Neural cell (in vitro differentiated cells): Measurements from ENCODE around the gene MTPN. TPM values are rescaled to one million over a fixed set of nuclear protein-coding genes. Genes with fewer than 3 reads are reported as not detected.

Experiments
- H2AFZ ChIP-seq: fragments of 200-600, 300-800 bp; sonication (generic), shearing (Covaris generic); 2 replicates; pipeline ENCODE4 v1.6.0; 2014; ENCODE audit warnings: low read depth, mild to moderate bottlenecking, antibody characterized with exemption, low read length, moderate library complexity
- H3F3A ChIP-seq: fragments of 200-600 bp; shearing (Covaris generic); 2 replicates; pipeline ENCODE4 v1.6.1; 2016; ENCODE audit warnings: mild to moderate bottlenecking, moderate library complexity, mixed read lengths, antibody characterized with exemption, low read length; ENCODE audit not compliant: insufficient read depth, poor library complexity, severe bottlenecking
- H3K27ac ChIP-seq: fragments of 200-600, 300-800 bp; sonication (generic), shearing (Covaris generic); 2 replicates; pipeline ENCODE4 v1.5.1; 2014; ENCODE audit warnings: mild to moderate bottlenecking, low read length, moderate library complexity
- H3K27me3 ChIP-seq: fragments of 300-800, 200-600 bp; sonication (generic), shearing (Covaris generic); 2 replicates; pipeline ENCODE4 v1.6.0; 2014; ENCODE audit warnings: mild to moderate bottlenecking, low read depth, low read length, moderate library complexity; ENCODE audit not compliant: insufficient read depth
- H3K36me3 ChIP-seq: fragments of 300-800, 200-600 bp; sonication (generic), shearing (Covaris generic); 2 replicates; pipeline ENCODE4 v1.5.1; 2014; ENCODE audit warnings: mild to moderate bottlenecking, antibody characterized with exemption, low read length, moderate library complexity; ENCODE audit not compliant: insufficient read depth
- H3K4me2 ChIP-seq: fragments of 300-800, 200-600 bp; sonication (generic), shearing (Covaris generic); 2 replicates; pipeline ENCODE4 v1.6.0; 2014; ENCODE audit warnings: mild to moderate bottlenecking, low read length
- H3K4me3 ChIP-seq: fragments of 300-800, 200-600 bp; sonication (generic), shearing (Covaris generic); 2 replicates; pipeline ENCODE4 v1.5.1; 2014; ENCODE audit warnings: mild to moderate bottlenecking, low read length, moderate library complexity
- H3K79me2 ChIP-seq: fragments of 200-600 bp; shearing (Covaris generic); replicated peaks from 2 replicates; pipeline ENCODE4 v1.6.0; 2014; ENCODE audit warnings: mild to moderate bottlenecking, low read length, moderate library complexity; ENCODE audit not compliant: insufficient read depth
- H3K9ac ChIP-seq: fragments of 300-800, 200-600 bp; sonication (generic), shearing (Covaris generic); 2 replicates; pipeline ENCODE4 v1.6.1; 2016; ENCODE audit warnings: mild to moderate bottlenecking, low read length, mixed read lengths
- H3K9me2 ChIP-seq: fragments of 200-600 bp; shearing (Covaris generic); 2 replicates; pipeline ENCODE4 v1.6.1; 2016; ENCODE audit warnings: mild to moderate bottlenecking, low read length, mixed read lengths; ENCODE audit not compliant: insufficient read depth
- H3K9me3 ChIP-seq: fragments of 200-600, 300-800 bp; sonication (generic), shearing (Covaris generic); 2 replicates; pipeline ENCODE4 v1.6.1; 2016; ENCODE audit warnings: mild to moderate bottlenecking, mixed run types, low read length, moderate library complexity, mixed read lengths
- H4K20me1 ChIP-seq: fragments of 200-600 bp; shearing (Covaris generic); 2 replicates; pipeline ENCODE4 v1.6.1; 2016; ENCODE audit warnings: mild to moderate bottlenecking, mixed run types; ENCODE audit not compliant: insufficient read depth
- EP300 ChIP-seq: fragments of 450-650 bp; conservative IDR thresholded peaks from 2 replicates; pipeline ENCODE4 v1.6.1; 2014; ENCODE audit warnings: antibody characterized with exemption, mild to moderate bottlenecking, moderate library complexity; ENCODE audit not compliant: poor library complexity, severe bottlenecking
- EZH2 ChIP-seq: fragments of 200-600, 300-800 bp; shearing (Covaris generic), sonication (generic); IDR thresholded peaks from 2 replicates; pipeline ENCODE4 v1.6.1; 2014; ENCODE audit warnings: antibody characterized with exemption, low read length, borderline replicate concordance, mild to moderate bottlenecking; ENCODE audit not compliant: insufficient read depth, poor library complexity, severe bottlenecking
- MXI1 ChIP-seq: fragments of 450-650 bp; conservative IDR thresholded peaks from 2 replicates; pipeline ENCODE4 v1.6.1; 2014; ENCODE audit warnings: antibody characterized with exemption, mild to moderate bottlenecking; ENCODE audit not compliant: poor library complexity, severe bottlenecking
- POLR2AphosphoS5 ChIP-seq: IDR thresholded peaks from 2 replicates; pipeline ENCODE4 v1.6.1; 2012
- RAD21 ChIP-seq: fragments of 450-650 bp; conservative IDR thresholded peaks from 2 replicates; pipeline ENCODE4 v1.6.1; 2014; ENCODE audit warnings: antibody characterized with exemption, mild to moderate bottlenecking, moderate library complexity
- SMC3 ChIP-seq: fragments of 450-650 bp; conservative IDR thresholded peaks from 2 replicates; pipeline ENCODE4 v1.6.1; 2014; ENCODE audit warnings: antibody characterized with exemption, mild to moderate bottlenecking, moderate library complexity; ENCODE audit not compliant: poor library complexity
- TAF1 ChIP-seq: IDR thresholded peaks from 2 replicates; pipeline ENCODE4 v1.6.1; 2012; ENCODE audit warnings: low read depth
- polyA plus RNA-seq: library from polyadenylated mRNA; depleted of rRNA; stranded (reverse); fragments of >200 nt; gene quantifications from 2 replicates; pipeline ENCODE4 v1.2.3, GENCODE V29; 2014
- TF ChIP-seq, protein P1 (sequence below): IDR thresholded peaks from 2 replicates; pipeline ENCODE4 v1.6.1; 2012; ENCODE audit warnings: borderline replicate concordance
- TF ChIP-seq, protein P2 (sequence below): fragments of 450-650 bp; IDR thresholded peaks from 2 replicates; pipeline ENCODE4 v1.5.1; 2014; ENCODE audit warnings: antibody characterized with exemption, mild to moderate bottlenecking, moderate library complexity; ENCODE audit not compliant: poor library complexity, severe bottlenecking

MTPN gene
- polyA plus RNA-seq, 1 donor from 2014 or later, result 133 TPM

DNA sequence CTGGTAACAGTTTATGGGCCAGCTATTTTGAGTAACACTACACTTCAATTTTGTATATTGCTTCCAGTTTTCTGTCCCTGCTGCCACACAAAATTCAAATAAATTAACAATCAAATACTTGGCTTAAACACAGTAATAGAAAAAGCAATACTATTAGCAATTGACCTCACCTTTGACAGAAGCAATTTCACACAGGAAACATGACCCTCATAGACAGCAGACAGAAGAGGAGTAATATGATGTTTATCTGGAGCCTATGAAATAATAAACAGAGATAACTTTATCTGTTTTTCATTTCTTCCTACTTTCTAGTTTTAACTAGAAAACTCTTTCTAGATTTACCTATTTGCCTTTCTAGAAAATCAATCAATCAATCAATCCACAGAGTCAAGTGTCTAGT lies 26.7 kb downstream of the MTPN start:
- Histone ChIP-seq H3K4me3 (no peak overlapping the region), H4K20me1 (no peaks in the 10 kb centered on the region), H3F3A (no peaks in the 10 kb centered on the region), H3K27ac (no peak overlapping the region), H2AFZ (no peak overlapping the region), H3K9me2 (no peaks in the 10 kb centered on the region), H3K4me2 (no peak overlapping the region), H3K36me3 (peaks cover 3% of the 10 kb centered on the region), H3K27me3 (no peaks in the 10 kb centered on the region), H3K9me3 (no peaks in the 10 kb centered on the region), H3K79me2 (peaks cover 7% of the 10 kb centered on the region), H3K9ac (no peak overlapping the region)
- TF ChIP-seq RAD21, result no peak
- no peak for TF ChIP-seq TAF1
- TF ChIP-seq, protein P1, sequence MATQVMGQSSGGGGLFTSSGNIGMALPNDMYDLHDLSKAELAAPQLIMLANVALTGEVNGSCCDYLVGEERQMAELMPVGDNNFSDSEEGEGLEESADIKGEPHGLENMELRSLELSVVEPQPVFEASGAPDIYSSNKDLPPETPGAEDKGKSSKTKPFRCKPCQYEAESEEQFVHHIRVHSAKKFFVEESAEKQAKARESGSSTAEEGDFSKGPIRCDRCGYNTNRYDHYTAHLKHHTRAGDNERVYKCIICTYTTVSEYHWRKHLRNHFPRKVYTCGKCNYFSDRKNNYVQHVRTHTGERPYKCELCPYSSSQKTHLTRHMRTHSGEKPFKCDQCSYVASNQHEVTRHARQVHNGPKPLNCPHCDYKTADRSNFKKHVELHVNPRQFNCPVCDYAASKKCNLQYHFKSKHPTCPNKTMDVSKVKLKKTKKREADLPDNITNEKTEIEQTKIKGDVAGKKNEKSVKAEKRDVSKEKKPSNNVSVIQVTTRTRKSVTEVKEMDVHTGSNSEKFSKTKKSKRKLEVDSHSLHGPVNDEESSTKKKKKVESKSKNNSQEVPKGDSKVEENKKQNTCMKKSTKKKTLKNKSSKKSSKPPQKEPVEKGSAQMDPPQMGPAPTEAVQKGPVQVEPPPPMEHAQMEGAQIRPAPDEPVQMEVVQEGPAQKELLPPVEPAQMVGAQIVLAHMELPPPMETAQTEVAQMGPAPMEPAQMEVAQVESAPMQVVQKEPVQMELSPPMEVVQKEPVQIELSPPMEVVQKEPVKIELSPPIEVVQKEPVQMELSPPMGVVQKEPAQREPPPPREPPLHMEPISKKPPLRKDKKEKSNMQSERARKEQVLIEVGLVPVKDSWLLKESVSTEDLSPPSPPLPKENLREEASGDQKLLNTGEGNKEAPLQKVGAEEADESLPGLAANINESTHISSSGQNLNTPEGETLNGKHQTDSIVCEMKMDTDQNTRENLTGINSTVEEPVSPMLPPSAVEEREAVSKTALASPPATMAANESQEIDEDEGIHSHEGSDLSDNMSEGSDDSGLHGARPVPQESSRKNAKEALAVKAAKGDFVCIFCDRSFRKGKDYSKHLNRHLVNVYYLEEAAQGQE, result no peak

DNA sequence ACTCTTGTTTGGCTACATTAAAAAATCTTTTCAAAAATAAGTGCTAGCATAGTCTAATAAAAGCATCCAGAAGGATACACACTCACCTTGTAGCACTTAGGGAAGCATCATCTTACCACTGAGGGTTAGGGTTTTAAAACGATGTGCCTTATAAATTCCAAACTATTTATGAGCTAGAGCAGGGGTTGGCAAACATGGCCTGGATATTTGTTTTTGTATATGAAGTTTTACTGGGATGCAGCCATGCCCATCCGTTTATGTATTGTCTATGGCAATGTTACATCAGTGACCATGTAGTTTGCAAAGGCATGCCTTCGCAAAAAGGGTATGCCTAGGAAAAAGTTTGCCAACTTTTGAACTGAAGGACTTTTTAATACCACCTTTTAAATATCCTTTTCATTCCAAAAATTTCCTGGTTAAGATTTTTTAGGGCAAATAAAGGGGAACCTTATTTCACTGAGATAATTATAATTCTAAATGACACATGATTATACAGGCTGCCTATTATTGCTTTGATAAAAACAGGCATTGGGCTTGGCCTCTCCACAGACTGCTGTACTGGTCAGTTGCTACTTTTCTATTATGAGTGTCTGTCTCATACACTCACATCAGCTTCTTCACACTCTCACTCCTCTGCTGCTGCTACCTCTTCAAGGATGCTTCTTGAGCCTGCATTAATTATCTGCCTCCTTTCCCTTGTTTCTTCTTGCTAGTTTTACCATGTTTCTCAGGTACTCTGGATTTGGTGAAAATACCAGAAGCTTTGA lies 30.7 kb downstream of the MTPN start:
- Histone ChIP-seq H3K36me3 (peaks cover 6% of the 10 kb centered on the region), H3K4me3 (no peak overlapping the region), H3K9ac (no peak overlapping the region), H4K20me1 (no peaks in the 10 kb centered on the region), H3K79me2 (peaks cover 3% of the 10 kb centered on the region), H3K4me2 (no peak overlapping the region), H3K27ac (no peak overlapping the region), H3F3A (no peaks in the 10 kb centered on the region), H3K9me3 (no peaks in the 10 kb centered on the region), H3K9me2 (no peaks in the 10 kb centered on the region), H2AFZ (no peak overlapping the region), H3K27me3 (no peaks in the 10 kb centered on the region)
- TF ChIP-seq RAD21, result no peak
- TF ChIP-seq, protein P1, result no peak
- no peak for TF ChIP-seq MXI1
- TF ChIP-seq, protein P2, sequence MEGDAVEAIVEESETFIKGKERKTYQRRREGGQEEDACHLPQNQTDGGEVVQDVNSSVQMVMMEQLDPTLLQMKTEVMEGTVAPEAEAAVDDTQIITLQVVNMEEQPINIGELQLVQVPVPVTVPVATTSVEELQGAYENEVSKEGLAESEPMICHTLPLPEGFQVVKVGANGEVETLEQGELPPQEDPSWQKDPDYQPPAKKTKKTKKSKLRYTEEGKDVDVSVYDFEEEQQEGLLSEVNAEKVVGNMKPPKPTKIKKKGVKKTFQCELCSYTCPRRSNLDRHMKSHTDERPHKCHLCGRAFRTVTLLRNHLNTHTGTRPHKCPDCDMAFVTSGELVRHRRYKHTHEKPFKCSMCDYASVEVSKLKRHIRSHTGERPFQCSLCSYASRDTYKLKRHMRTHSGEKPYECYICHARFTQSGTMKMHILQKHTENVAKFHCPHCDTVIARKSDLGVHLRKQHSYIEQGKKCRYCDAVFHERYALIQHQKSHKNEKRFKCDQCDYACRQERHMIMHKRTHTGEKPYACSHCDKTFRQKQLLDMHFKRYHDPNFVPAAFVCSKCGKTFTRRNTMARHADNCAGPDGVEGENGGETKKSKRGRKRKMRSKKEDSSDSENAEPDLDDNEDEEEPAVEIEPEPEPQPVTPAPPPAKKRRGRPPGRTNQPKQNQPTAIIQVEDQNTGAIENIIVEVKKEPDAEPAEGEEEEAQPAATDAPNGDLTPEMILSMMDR, result no peak
- TF ChIP-seq POLR2AphosphoS5, result no peak
- no peak for TF ChIP-seq EP300
- no peak for TF ChIP-seq TAF1
- no peak for TF ChIP-seq SMC3
- TF ChIP-seq EZH2, result no peak
